ENCODE measurements around the gene PPP5C.

GRCh38 chr19:46356149-46357055 lies 9.5 kb downstream of the PPP5C start:
- TF ChIP-seq CTCF (IDR thresholded peaks at IDR 0.05): no peak
- TF ChIP-seq POLR2A (IDR thresholded peaks at IDR 0.05): no peak
